Activated gamma-delta T cell (primary cell): Measurements from ENCODE around the gene EWSR1.

Experiments
- DNase-seq: peaks from one replicate; lab custom pipeline; 2025; lab: John Stamatoyannopoulos, UW

EWSR1 gene

GRCh38 chr22:29306175-29306834, 38.2 kb downstream of the EWSR1 start, which contains the start of gene GAS2L1:
Gene GAS2L1, plus strand, starts transcription at chr22:29306650. Its CDS starts 1,456 bp downstream, at chr22:29308106.
- no peak for DNase-seq

DNA sequence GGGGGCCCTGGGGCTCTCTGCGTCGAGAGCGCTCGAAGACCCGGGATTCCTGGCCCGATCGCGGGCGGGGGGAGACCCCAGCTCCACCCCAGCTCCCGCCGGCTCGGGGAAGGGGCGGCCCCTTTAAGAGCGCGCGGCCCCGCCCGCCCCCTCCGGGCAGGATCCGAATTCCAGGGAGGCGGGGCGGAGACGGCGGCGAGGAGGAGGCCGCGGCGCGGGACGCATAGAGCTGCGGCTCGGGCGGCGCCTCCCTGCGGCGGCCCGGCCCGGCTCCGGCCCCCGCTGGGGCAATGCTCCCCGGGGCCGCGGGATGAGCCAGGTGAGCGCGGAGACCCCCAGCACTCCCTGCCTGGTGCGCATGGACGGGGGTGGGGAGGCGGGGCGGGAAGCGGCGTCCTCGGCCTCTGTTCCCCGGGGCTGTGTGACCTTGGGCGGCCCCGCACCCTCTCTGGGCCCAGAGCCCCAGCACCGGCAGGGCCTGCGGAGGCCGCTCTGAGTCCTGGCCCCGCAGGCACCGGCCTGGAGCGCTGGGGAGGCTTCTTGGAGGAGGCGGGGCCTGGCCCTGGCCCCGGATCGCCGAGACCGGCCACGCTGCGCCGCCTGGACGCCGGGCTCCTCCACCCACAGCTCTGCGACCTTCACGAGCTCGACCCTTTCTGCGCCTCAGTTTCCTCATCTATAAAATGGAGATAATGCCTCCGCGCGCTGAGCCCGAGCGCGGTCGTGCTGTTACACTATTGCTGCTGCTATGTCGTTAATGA, 38.9 kb downstream of the EWSR1 start:
- DNase-seq: no peak

DNA sequence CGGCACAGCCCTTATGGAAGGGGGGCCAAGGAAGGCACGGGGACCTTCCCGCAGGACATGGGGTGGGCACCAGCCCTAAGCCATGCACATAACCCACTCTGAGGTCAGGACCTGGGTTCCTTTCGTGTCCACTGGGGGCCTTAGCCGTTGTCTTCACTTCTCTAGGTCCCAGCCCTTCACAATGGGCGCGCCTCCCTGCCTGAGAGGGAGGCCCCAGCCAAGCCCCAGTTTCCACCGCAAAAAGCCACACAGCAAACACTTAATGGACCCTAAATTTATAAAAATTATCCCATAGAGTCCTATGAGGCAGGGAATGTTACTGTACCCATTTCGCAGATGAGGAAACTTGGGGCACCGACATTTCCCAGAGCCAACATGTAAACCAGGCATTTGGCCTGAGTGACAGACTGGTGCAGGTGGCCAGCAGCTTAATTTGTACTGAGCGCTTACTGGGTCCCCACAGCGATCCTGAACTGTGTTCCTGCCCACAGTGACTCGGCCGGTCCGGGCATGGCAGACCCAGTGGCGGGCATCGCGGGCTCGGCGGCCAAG, 39.6 kb downstream of the EWSR1 start:
- no peak for DNase-seq

- no peak for DNase-seq
Measured at GRCh38 chr22:29308148-29308790, 40.2 kb downstream of the EWSR1 start.

DNA sequence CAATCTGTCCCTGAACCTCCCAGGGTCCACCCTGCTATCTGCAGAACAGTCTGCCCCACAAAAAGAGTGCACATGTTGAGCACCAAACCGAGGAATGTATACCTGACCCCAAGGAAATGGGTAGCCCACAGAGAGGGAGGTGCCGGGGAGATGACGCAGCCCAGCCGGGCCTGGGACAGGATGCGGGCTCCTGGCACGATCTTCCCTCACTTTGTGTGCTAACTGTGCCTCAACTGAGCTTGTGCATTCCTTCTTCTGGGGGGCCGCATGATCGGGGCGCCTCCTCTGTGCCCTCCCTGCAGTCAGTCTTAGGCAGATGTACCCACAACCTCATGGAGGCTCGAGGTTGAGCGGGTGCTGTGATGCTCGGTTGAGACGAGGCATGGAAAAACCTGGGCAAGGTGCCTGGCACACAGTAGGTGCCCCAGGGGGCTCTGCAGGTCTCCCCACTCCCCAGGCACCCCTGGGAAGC, 40.8 kb downstream of the EWSR1 start:
- DNase-seq: no peak

DNA sequence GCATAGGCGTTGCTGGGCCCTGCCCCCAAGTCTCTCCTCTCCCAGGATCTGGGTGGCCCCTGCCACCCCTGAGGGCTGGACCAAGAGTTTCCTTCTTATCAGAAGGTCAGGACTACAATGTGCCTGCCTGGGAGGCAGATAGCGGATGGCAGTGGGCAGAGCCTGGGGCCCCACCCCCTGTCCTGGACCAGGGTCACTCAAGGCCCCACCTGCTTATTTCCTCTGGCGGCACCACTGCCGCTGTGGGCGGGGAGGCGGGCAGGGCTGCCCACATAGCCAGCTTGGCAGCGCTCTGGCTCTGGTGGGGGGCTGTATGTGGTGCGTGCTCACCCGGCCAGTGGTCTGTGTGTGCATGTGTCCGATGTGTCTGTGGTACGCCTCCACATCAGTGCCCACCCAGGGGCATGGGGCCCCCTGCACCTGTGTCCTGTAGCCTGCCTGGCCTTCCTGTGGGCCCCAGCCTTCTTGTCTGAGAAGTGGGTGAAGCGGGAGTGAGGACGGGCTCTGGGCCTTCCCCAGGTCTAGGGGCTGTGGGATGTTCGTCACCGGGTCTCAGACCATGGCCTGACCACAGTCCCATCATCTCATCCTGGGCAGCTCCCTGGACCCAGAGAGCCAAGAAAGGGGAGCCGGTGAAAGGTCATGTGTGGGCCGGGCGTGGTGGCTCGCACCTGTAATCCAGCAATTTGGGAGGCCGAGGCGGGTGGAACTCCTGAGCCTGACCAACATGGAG, 41.4 kb downstream of the EWSR1 start:
- no peak for DNase-seq

DNA sequence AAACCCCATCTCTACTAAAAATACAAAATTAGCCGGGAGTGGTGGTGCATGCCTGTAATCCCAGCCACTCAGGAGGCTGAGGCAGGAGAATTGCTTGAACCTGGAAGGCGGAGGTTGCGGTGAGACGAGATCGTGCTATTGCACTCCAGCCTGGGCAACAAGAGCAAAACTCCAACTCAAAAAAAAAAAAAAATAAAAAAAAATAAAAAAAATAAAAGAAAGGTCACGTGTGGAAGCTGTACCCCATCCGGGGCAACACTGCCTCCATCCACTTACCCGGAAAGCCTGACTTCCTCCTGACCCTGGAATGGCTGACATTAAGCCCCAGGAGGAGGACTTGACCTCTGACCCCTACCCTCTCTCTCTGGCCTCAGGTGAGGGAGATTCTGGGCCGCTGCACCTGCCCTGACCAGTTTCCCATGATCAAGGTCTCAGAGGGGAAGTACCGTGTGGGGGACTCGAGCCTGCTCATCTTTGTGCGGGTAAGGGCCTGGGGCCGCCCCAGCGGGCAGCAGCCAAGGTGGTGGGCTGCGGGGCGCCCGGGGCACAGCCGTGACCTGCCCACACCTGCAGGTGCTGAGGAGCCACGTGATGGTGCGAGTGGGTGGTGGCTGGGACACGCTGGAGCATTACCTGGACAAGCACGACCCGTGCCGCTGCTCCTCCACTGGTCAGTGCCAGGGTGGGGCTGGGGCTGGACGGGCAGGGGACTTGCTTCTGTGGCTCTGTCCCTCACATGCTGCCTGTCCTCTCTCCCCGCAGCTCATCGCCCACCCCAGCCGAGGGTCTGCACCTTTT, 42.2 kb downstream of the EWSR1 start:
- no peak for DNase-seq

DNA sequence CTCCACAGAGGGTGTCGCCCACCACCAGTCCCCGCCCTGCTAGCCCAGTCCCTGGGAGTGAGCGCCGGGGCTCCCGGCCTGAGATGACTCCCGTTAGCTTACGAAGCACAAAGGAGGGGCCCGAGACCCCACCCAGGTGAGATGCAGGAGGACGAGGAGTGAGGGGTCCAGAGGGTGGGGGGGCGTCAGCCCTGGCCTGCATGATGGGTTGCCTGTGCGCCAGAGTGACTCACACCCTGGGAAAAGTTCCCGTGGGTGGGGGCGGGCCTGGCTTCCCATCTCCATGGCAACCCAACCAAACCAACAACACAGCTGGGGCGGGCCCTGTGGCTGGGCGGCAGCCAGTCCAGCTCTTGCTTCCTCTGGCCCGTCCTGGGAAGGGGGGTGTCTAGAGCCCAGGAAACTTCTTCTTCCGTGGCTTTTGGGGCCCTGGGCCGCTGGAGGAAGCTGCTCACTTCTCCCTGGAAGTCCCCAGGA, 42.8 kb downstream of the EWSR1 start:
- no peak for DNase-seq

GRCh38 chr22:29311464-29312217, 43.6 kb downstream of the EWSR1 start:
- DNase-seq: no peak

GRCh38 chr22:29312218-29313125, 44.4 kb downstream of the EWSR1 start:
- DNase-seq: no peak

- no peak for DNase-seq
Measured at GRCh38 chr22:29313126-29313575, 45.1 kb downstream of the EWSR1 start.

DNA sequence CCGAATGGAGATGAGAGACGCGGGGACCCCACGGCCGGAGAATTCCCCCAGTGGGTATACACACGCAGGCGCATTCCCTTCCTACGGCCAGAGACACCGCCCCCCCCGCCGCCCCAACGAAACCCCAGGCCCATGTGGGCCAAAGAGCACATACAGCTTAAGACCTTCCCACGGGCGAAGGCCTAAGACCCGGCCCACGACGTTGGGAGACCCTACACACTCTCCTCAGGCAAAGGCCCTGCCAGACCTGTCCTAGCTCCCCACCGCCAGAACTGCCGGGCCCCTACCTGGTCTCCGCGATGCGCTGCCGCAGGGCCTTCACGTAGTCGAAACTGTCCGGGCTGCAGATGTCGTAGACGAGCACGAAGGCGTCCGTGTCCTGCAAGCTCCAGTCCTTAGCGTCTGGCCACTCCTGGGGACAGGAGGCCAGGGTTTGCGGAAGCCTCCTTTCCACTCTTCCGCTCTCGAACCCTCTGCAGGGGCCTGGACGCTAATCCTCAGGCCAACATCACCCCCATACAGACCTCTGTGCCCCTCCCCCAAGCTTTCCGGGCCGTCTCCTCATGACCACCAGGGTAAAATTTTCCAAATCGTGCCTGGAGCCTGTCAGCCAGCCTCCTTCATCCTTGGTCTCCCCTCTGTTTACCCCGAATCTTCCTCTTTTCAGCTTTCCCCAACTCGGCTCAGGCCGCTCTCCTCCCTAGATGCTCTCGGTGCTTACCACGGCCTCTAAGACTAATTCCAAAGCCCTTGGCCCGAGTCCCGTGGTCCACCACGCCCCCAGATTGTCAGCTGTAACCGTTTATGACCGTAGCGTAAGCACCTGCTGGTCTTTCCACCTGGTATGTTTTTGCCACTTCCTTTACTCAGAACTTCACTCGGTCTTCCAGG, 45.8 kb downstream of the EWSR1 start:
- DNase-seq: no peak

DNA sequence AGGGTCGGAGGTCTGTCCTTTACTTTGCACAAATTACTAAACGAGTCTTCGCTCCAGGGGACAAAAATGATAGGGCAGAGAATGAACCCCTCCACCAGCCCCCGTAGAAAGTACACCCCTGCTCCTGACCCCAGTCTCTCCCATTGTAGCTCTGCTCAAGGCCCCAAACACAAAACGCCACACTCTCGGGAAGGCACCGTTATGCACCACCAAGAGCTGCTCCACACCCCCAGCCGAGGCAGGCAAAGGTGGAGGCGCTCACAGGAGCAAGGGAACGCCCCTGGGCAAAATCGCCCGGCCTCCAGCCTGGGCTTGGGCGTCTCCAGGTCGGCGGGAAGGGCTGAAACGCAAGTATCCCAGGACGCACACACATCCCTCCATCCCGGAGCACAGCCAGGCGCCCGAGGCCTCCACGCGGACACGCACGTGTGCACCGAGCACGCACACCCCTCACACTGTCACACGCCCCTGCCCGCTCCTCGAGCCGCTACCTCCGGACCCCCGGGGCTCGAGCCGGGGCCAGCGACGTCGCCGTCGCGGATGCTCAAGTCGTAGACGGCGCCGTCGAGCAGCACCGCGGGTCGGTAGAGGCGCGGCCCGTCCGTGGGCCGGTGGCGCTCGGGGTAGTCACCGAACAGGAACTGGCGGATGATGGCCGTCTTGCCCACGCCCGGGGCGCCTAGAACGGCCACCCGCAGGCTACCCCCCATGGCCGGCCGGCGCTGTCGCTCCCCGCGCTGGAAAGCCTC, 46.6 kb downstream of the EWSR1 start:
- no peak for DNase-seq

DNA sequence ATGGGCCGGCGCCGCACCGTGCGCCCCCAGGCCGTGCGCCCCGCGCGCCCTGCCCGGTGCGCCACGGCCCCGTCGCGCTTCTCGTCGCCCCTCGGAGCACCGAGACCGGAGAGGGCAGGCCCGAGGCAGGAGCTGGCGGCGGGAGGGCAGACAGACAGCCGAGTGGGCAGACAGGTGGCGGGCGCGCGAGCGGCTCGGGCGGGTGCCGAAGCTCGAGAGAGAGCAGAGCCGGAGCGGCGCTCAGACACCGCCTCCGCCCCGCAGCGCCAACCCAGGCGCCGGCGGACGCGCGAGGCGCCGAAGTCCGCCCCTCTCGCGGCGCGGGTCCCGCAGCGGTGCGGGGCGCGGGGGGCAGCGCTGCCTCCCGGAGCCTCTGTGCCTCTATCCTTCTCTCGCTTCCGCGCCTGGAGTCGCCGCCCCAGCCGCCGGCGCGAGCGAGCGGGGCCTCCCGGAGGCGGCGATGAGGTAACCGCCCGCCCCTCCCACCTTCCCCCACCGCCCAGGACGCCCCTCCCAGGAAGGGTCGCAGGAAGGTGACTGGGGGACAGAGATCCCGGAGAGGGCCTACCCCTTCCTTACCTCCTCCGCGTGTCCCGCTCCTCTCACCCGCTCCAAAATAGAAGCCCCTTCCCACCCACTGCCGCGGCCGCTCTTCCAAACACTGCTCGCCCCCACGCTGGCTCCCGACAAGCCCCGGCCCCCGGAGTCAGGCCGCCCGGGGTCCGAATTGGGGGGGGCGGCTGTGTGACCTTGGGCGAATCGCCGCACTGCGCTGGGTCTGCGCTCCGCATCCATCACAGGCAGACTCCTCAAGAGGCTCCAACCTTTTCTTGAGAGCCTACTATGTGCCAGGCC, 47.4 kb downstream of the EWSR1 start, which contains the start of gene RASL10A:
Gene RASL10A (minus strand): TSS at position 412 of the 855 bp plus-strand sequence. CDS start 451 bp downstream, outside the sequence.
- no peak for DNase-seq

- DNase-seq: no peak
Measured at GRCh38 chr22:29316141-29316828, 48.2 kb downstream of the EWSR1 start.
